Stimulated activated CD8-positive, alpha-beta memory T cell treated with anti-CD3 and anti-CD28 coated beads, Interleukin-4, amount 100 ng/mL, for 1 hour (primary cell): ENCODE measurements around the gene MYO18B.

ENCODE experiments used
- DNase-seq, 2 donors: peaks; one replicate each; pipeline ENCODE4 v3.0.0-alpha.2; 2020; ENCODE audit warnings: low read depth in 2 of 2, low spot score in 1 of 2

Gene MYO18B

DNA sequence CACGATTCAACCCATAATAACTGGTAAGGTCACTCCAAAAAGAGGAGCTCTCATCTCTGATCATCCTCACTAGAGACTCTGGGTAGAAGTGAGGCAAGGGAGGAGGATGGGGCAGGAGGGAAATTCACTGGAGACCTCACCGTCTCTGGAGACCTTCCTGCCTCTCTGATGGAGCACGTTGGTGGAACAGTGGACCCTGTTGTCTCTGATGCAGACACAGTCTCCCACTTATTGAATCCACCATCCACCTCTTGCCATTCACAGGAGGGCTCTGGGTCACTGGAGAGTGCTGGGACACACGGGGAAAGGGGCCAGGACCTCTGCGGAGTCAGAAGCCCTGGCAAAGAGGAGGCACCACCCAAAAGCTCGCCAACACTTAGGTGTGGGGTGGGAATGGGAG lies 289.7 kb downstream of the MYO18B start:
- no peak for DNase-seq

DNA sequence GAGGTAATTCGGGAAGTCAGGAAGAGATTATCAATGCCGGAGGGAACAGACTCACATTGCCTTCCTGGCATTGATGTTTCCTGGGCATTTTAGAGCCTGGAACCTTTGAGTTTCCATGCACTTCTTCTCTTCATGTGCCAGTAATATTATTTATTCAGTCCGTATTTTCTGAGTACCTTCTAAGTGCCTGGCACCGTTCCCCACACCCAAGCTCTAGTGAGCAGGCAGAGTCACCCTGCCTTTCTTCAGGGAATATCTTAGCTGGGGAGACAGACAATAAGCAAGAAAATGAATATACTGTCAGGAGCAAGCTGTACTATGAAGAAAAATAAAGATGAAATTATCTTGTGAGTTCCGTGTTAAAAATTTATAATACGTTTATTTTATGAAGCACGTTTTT lies 291.1 kb downstream of the MYO18B start:
- no peak for DNase-seq

DNA sequence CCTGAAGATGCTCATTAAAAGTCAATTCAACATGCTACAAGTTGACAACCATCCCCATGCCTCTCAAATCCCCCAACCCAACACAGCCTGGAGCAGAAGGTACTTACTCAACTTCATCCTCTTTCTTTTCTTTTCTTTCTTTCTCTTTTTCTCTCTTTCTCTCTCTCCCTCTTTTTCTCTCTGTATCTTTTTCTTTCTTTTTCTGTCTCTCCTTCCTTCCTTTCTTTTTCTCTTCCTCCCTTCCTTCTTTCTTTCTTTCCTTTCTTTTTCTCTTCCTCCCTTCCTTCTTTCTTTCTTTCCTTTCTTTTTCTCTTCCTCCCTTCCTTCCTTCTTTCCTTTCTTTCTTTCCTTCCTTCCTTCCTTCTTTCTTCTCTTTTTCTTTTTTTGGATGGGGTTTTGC lies 291.6 kb downstream of the MYO18B start:
- DNase-seq, result no peak

DNA sequence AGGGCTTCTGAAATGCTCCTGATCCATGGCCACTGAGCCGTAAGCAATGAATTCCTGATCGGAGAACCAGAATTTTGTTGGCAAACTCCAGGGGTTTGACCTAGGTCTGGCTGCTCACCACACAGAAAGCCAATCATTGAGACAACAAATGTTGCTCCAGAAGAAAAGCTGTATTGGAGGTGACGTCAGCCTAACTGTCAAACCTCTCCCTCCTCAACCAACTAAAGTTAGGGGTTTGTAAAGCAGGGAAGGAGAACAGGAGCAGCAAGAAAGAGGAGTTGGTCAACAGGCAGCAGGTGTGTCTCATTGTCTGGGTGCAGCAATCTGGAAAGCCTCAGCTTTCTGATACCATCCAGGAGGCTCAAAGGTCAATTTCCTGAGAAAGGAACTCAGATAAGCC lies 293.5 kb downstream of the MYO18B start:
- DNase-seq, result no peak

DNA sequence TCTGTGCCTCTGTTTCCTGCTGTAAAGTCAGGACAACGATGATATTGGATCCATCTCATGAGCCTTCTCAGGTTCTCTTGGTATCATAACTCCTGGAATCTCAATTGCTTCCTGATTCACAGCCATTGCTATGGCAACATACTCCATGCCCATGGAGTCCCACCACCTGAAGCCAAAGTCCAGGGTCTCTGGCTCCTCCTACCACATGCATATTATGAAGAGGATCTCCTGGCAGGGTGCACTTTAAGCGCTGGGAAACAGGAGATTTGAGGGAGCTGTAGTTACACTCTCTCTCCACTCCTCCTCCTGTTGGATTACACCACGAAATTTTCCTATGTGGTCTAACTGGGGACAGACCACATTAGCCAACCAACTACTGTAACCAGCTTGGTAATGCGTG lies 296.4 kb downstream of the MYO18B start:
- DNase-seq, result no peak

DNA sequence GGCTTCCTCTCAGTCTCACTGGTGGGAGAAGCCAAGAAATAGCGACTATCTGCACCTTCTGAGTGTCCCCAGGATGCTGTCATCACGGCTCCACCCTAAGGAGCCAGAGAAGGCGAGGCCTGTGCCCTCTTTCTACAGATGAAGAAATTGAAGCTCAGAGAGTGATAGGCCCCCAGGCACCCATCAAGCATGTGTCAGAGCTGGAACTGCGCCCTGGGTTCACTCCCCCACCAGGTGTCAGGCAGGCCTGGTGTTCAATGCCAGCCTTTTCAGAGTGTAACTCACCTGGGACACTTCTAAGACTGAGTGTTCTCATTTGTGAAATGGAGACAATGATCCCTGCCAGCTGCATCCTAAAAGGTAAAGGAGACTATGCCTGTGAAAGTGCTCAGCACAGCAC lies 299.9 kb downstream of the MYO18B start:
- no peak for DNase-seq

DNA sequence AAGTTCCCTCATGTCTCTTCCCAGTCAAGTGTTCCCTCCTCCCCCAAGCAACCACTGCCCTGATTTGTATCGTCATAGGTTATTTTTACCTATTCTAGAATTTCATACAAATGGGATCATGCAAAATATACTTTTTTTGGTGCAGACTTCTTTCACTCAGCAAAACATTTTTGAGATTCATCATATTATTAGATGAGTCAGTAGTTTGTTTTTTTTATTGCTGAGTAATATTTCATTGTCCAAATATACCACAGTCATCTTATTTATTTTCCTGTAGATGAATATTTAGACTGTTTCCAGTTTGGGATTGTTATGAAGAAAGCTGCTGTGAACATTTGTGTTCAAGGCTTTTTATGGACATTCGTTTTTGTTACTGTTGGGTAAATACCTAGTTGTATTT lies 301.0 kb downstream of the MYO18B start:
- DNase-seq, result no peak

DNA sequence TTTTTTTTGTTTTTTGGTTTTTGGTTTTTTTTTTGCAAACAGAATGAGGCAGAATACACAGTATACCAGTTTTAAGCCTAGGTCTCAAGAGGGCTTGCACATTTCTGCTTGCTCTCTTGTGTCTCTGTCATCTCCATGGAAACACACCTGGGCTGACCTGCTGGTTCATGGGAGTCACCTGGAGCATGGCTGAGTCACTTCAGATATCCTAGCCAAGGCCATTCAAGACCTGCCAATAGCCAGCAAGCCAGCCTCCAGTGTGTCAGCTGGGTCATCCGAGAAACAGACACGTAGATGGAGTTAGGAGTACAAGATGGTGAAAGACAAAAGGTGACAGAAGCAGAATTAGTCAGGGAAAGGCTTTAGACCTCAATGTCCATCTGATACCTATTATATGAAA lies 303.1 kb downstream of the MYO18B start:
- DNase-seq, result no peak

DNA sequence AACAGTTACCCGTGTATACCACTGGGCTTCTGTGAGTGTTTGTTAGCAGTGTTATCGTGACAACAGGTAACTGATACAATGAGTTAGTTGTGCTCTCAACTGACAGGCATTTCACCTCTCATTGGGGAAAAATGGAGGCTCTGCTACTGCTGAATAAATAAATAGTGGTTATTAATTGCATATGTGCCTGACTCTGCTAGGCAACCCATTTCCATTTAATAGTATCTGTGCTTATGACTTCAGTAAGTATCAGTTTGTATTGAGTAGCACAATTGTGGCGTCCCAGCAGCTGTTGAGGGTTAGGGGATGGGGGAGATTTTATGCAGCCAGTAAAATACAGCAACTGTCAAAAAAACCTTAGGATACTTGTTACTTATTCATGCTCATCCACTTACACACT lies 303.9 kb downstream of the MYO18B start:
- no peak for DNase-seq

DNA sequence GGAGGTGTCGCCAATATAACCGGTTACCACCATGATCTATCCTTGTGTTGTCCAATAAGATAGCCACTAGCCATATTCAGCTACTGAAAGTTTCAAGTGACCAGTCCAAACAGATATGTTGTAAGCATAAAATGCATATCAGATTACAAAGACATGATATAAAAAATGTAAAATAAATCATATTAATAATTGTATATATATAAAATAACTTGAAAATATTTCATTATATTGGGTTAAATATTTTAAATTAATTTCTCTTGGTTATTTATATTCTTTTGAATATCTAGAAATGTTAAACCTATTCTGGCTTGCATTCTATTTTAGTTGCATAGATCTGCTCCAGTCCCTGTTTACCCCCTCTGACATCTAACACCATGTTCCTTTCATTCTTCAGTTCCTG lies 305.5 kb downstream of the MYO18B start:
- no peak for DNase-seq

DNA sequence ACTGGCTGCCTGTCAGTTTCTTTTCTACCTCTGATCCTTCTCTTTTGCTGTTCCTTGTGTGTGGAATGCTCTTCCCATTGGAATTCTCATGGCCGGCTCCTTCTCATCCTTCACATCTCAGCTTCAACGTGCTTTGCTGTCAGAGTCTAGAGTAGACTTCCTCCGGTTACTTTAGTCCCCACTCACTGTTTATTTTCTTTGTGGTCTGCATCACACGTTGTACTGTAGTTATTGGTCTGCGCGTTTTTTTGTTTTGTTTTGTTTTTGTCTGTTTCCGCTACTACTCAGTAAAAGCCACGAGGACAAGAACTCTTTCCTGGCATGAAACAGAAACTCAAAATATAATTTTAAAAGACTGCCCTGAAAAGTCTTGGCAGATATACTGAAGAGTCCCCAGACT lies 305.9 kb downstream of the MYO18B start:
- no peak for DNase-seq

DNA sequence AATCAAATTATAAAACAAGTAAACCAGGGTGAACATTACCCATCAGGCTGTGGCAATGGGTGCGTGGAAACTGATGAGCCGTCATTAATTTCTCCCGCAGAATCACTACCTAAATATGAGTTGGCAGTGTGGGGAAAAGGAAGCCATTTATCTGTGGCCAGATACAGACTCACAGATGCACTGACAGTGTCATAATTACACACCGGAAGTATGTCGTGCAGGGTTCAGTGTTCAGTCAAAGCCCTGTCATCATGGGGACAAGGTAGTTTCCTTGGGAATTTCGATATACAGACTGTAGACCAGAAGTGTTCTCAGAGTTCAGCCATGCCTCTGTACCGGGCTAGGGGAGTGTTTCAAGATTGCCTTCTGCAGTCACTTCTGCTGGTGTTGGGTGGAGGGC lies 308.1 kb downstream of the MYO18B start:
- DNase-seq, result no peak

DNA sequence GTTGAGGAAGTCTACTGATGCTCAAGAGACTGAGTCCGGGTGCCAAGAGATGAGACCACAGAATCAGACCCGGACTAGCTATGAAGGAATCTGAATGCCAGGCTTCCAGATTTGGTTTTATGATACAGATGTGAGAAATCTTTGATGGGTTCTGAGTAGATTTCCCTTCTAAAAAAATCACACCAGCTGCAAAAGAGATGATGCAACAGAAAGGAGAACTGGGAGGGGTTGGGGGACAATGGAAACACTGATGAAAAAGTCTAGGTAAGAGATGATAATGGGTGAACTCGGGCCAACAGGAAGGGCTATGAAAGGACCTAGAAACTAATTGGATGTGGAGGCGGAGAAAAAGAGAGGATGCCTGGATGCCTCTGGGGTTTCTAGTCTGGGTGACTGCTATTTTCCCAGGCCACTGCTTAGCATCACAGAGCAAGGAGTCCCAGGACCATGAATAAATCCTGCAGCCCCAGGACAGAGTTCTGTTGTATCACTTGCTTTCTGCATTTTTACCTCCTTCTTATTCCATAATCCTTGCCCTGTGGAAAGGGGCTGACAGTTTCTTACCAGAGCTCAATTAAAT lies 311.8 kb downstream of the MYO18B start:
- DNase-seq, result no peak

DNA sequence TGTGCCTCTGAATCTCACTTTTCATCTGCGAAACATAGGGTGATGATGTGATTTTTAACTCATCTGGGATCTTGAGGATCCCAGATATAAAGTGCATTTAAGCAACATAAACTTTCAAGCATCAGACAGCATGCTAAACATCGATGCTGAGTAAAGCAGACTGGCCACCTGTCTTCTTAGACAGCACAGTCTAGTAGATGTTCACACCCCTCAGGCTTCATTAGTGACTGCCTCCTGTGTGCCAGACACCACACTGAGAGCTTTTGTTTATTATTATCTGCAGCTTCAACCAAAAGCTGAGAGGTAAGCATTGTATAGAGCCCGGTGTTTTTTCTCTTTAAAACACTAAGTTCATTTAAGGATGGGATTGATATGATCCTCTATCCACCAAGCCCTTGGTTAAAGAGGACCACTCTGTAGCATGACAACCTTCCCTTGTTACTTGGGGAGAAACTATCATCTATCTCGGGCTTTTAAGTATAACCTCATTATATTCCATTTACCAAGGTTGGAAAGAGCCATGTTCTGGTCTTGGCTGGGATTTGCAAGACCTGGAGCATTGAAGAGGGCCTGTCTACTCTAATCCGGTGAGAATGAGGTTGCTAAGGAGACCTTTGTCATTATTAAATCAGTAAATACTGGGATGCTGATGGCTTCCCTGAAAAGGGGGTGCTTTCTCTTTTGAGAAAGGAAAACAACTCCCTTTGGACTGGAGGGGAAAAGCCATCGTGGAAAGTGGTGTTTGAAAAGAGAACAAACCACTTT lies 313.0 kb downstream of the MYO18B start:
- no peak for DNase-seq

DNA sequence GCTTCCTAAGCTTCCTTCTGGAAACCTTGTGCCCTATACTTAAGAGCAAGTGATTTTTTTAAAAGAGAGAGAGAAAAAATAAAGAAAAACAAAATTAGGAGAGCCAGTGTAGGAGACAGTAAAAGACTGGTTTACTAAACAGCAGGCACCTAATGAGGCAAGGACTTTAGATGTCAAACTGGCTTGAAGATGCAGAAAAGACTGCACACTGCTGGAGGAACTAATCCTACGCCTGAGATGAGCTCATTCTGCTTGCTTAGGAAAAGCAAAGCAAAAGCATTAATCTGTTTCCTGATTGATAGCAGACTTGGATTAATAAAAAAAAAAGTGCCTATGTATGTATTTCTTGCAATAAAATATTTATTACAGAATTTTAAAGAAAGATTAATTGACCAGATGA lies 313.7 kb downstream of the MYO18B start:
- no peak for DNase-seq

DNA sequence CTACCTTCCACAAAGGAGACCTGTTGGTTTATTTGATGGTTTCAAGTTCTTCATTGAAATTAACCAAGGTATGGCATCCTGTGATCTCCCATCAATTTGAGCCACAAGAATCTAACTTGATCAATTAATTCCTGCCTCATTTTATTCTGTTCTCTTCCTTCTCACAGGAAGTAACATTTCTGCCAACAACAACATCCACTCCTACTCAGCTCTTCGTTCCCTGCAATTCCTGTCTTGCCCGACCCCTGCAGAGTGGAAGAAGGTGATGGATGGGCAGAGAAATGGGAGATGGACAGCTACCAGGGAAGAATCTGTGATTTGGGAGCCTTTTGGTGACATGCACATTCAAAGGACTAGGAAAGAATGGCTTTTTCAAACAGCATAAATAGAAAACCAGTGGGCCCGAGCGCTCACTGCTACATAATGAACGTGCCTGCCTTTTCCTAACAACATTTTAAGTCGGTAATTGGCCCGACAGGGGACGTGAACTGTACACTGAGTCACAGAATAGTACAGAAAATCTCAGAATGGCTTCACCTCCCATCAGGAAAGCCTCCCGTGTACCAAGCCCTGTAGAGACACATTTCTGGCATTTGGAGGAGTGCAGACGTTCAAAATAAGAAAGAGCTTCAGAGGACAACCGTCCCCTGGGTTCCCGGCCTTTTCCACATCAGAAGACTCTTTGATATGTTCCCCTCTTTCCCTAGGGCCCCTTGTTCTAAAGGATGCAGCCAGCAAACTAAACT lies 314.6 kb downstream of the MYO18B start:
- no peak for DNase-seq

DNA sequence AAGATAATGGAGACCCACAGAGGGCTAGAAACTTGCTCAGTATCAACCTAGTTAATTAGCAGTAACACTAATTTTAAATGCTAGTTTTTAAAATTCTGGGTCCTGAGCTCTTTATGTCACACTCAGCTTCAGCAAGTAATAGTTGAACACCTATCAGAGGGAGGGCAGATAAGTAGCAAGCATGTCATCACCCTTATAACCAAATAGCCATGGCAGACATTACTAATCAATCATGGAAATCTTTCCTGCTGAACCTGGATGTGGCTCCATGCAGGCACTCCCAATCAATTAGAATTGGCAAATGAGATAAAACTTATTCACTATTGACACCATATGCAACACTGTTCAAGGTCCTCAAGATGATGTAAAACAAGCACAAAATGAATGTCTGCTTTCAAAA lies 315.7 kb downstream of the MYO18B start:
- DNase-seq, result no peak

DNA sequence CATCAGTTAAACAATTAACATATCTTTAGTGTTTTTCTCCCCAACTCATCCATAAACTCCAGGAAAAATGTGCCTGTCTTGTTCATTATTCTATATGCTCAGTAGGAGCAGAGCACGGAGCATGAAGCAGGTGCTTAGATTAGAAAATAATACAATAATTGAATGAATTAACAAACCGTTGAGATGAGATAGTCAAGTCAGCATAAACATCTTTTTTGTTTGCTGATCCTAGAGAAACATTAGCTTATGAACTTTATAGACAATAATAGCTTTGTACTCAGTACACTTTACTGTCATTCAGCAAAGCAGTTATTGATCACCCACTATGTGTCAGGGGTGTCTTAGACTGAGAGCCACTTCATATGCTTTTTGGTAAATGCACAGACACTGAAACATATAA lies 322.1 kb downstream of the MYO18B start:
- DNase-seq, result no peak

DNA sequence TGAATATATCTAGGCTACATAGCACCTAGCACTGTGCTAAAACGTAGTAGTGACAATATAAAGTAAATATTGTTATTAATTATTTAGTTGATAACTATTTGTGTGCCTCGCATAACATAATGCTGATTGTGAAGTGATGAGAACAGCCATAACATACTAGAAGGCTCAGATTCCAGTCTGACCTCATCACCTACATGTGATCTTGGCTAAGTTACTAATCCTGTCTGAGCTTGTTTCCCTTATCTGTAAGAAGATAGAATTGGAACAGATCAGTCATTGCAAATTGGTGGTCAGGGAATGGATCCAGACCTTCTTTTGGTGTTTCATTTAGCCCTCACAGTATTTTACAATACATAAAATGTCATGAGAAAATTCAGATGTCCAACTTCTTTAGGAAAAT lies 323.9 kb downstream of the MYO18B start:
- no peak for DNase-seq

DNA sequence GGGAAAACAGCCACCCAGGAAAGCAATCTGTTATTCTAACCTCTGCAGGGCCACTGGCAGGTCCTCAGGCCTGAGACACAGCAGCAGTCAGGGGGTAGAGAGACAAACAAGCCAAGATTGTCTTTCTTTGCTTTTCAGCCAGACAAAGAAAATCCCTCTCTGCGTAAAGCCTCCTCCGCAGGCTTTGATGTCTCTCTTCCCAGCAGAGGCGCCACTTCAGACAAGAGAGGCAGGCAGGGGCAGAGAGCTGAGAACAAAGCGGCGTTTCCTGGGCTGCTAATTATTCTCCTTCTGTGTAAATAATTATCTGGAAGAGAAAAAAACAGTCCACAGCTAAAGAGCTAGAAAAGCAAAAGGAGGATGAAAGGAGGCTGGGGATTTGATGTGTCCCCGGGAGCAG lies 324.5 kb downstream of the MYO18B start:
- DNase-seq, result no peak

DNA sequence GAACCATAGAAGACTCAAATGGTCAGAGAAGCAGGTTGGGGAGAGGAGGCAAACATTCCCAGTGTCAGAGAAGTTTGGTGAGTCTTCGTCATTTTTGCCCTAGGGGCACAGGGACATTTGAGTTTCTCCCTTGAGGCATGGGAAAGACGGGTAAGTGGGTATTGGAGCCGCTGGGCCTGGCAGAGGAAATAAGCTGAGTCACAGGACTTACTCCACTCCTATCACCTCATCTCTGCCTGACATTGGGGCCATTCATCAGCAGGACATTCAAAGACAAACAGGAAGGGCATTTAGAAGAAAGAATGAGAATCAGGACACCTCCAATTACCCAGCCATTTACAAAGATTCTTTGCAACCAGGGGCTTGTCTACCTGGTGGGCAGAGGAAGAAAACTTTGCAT lies 326.6 kb downstream of the MYO18B start:
- no peak for DNase-seq

DNA sequence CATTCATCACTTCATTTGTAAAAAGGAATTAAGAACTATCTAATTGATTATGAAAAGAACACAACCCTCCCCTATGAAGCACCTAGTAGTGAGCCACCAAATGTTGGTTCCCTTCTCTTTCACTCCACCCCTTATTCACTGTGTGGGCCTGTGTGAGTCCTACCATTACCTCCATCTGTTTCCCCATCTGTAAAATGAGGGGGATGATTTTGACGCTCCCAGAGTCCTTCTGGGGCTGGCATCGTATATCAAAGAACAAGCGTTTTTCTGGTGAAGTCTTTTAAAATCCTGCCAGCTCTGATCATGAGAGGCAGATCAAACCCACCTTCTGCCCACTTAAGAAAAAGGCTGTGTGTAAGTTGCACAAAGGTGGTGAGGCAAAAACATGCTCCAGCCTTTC lies 330.6 kb downstream of the MYO18B start:
- no peak for DNase-seq

DNA sequence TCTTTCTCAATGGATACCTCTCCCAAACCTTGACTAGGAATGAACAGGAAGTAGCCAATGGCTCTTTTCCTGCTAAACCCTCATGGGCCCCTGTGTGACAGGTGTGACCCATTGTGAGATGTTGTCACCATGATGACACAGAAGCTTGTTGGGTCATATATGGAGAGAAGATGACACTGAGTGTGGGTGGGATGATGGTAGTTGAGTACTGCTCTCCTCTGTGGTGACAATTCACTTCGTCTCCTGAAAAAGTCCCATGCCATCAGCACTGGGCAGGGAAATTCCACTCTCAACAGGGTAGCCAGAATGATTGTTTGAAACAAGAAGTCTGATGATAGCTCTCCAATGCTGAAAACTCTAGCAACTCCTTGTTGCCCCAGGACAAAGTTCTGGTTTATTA lies 333.3 kb downstream of the MYO18B start:
- DNase-seq, result no peak
